IMR-90 (cell line): ENCODE data around the gene ACSF2. TPM values are rescaled to one million over a fixed set of nuclear protein-coding genes. Genes with fewer than 3 reads are reported as not detected.

Experiments used
- ATAC-seq: fragments of 200-7000 bp; cut with Tn5 transposase; 2 replicates; pipeline ENCODE4 v1.9.1; 2020; ENCODE audit warnings: low read depth, mild to moderate bottlenecking, moderate library complexity
- BruUV-seq: library from RNA; stranded (reverse); fragments of 400-500 nt; replicated peaks from 2 replicates; lab custom pipeline; 2021; lab: Mats Ljungman, UMichigan
- CTCF ChIA-PET: fragments of 300-600 bp; formaldehyde crosslinking; extraction: SDS; loops from one replicate; lab custom pipeline; 2021; ENCODE audit warnings: antibody characterized with exemption; lab: Yijun Ruan, JAX
- POLR2A ChIA-PET: fragments of 300-600 bp; sonication (Branson Sonifier 250); formaldehyde crosslinking; loops from one replicate; lab custom pipeline; 2022; ENCODE audit warnings: antibody characterized with exemption; ENCODE audit not compliant: unreplicated experiment; lab: Charles Lee
- DNase-seq: peaks from one replicate; pipeline ENCODE4 v3.0.0; 2013
- H2AFZ ChIP-seq: replicated peaks from 2 replicates; pipeline ENCODE3; 2013; ENCODE audit warnings: low read length, mild to moderate bottlenecking; ENCODE audit not compliant: poor library complexity
- H2AK5ac ChIP-seq: 2 replicates; pipeline ENCODE4 v1.6.1; 2013; ENCODE audit warnings: low read depth, low read length, inconsistent platforms
- H2AK9ac ChIP-seq: replicated peaks from 2 replicates; pipeline ENCODE3; 2013; ENCODE audit warnings: mild to moderate bottlenecking, low read depth, low read length, moderate library complexity; ENCODE audit not compliant: poor library complexity
- H2BK120ac ChIP-seq: 2 replicates; pipeline ENCODE4 v1.6.1; 2013; ENCODE audit warnings: low read depth, low read length, inconsistent platforms
- H2BK15ac ChIP-seq: 3 replicates; pipeline ENCODE4 v1.6.1; 2013; ENCODE audit warnings: low read depth, low read length, inconsistent platforms
- H2BK20ac ChIP-seq: 2 replicates; pipeline ENCODE4 v1.6.1; 2013; ENCODE audit warnings: low read depth, mild to moderate bottlenecking, inconsistent platforms, low read length, moderate library complexity
- H2BK5ac ChIP-seq: 2 replicates; pipeline ENCODE4 v1.6.1; 2013; ENCODE audit warnings: mild to moderate bottlenecking, low read depth, low read length, inconsistent platforms; ENCODE audit not compliant: poor library complexity, severe bottlenecking
- H3K14ac ChIP-seq: replicated peaks from 2 replicates; pipeline ENCODE4 v1.6.1; 2013; ENCODE audit warnings: low read depth, low read length, inconsistent platforms
- H3K18ac ChIP-seq: 2 replicates; pipeline ENCODE4 v1.6.1; 2013; ENCODE audit warnings: low read depth, low read length, control low read depth
- H3K23ac ChIP-seq: 2 replicates; pipeline ENCODE4 v1.6.1; 2013; ENCODE audit warnings: low read depth, low read length, inconsistent platforms
- H3K27ac ChIP-seq: 2 replicates; pipeline ENCODE4 v1.5.1; 2013; ENCODE audit warnings: mild to moderate bottlenecking, control low read depth, low read length; ENCODE audit not compliant: insufficient read depth
- H3K27me3 ChIP-seq: 2 replicates; pipeline ENCODE4 v1.6.1; 2013; ENCODE audit warnings: low read length; ENCODE audit not compliant: control insufficient read depth, insufficient read depth
- H3K36me3 ChIP-seq: 2 replicates; pipeline ENCODE4 v1.6.1; 2013; ENCODE audit warnings: low read length, mixed read lengths; ENCODE audit not compliant: control insufficient read depth, insufficient read depth
- H3K4ac ChIP-seq: 2 replicates; pipeline ENCODE4 v1.6.1; 2013; ENCODE audit warnings: low read depth, low read length, inconsistent platforms
- H3K4me1 ChIP-seq: 2 replicates; pipeline ENCODE4 v1.6.1; 2013; ENCODE audit warnings: low read length, mixed read lengths; ENCODE audit not compliant: control insufficient read depth, insufficient read depth
- H3K4me2 ChIP-seq: 2 replicates; pipeline ENCODE4 v1.6.1; 2013; ENCODE audit warnings: low read depth, mild to moderate bottlenecking, control low read depth, low read length, moderate library complexity
- H3K4me3 ChIP-seq: 2 replicates; pipeline ENCODE4 v1.5.1; 2013; ENCODE audit warnings: low read depth, mild to moderate bottlenecking, control low read depth, low read length, moderate library complexity; ENCODE audit not compliant: insufficient read depth
- H3K56ac ChIP-seq: 2 replicates; pipeline ENCODE4 v1.6.1; 2013; ENCODE audit warnings: low read length, inconsistent platforms; ENCODE audit not compliant: insufficient read depth; ENCODE audit errors: extremely low read depth
- H3K79me1 ChIP-seq, 2 experiments: 2 replicates each; pipeline ENCODE4 v1.6.1; 2013; ENCODE audit warnings: low read length in 2 of 2, inconsistent platforms in 1 of 2, low read depth in 1 of 2
- H3K9ac ChIP-seq: 2 replicates; pipeline ENCODE4 v1.6.1; 2013; ENCODE audit warnings: low read depth, low read length, control low read depth
- H3K9me1 ChIP-seq: 2 replicates; pipeline ENCODE4 v1.6.1; 2013; ENCODE audit warnings: low read length, inconsistent platforms; ENCODE audit not compliant: insufficient read depth
- H3K9me3 ChIP-seq: 2 replicates; pipeline ENCODE4 v1.6.1; 2013; ENCODE audit warnings: low read length; ENCODE audit not compliant: control insufficient read depth, insufficient read depth
- H4K20me1 ChIP-seq: 2 replicates; pipeline ENCODE4 v1.6.1; 2013; ENCODE audit warnings: low read length, inconsistent platforms; ENCODE audit not compliant: insufficient read depth
- H4K5ac ChIP-seq: 2 replicates; pipeline ENCODE4 v1.6.1; 2013; ENCODE audit warnings: mild to moderate bottlenecking, low read depth, low read length, control low read depth
- H4K8ac ChIP-seq, 2 experiments: 2 replicates each; pipeline ENCODE4 v1.6.1; 2013; ENCODE audit warnings: low read depth in 2 of 2, low read length in 2 of 2, control low read depth in 1 of 2, inconsistent platforms in 1 of 2
- H4K91ac ChIP-seq: 2 replicates; pipeline ENCODE4 v1.6.1; 2013; ENCODE audit warnings: low read depth, low read length, inconsistent platforms; ENCODE audit not compliant: insufficient read depth
- FOS ChIP-seq: fragments of 150-350 bp; IDR thresholded peaks from 2 replicates; pipeline ENCODE4 v1.6.1; 2016; ENCODE audit warnings: low read depth, low read length
- POLR2A ChIP-seq: IDR thresholded peaks from 2 replicates; pipeline ENCODE4 v1.6.1; 2012; ENCODE audit warnings: mild to moderate bottlenecking, low read depth, low read length
- RAD21 ChIP-seq: IDR thresholded peaks from 2 replicates; pipeline ENCODE4 v1.6.1; 2012; ENCODE audit warnings: low read length, improper control_type of control experiment
- SMC3 ChIP-seq: fragments of 150-350 bp; IDR thresholded peaks from 2 replicates; pipeline ENCODE4 v1.6.1; 2016; ENCODE audit warnings: low read depth, mild to moderate bottlenecking, antibody characterized with exemption, low read length, moderate library complexity
- WGBS, 2 experiments: methylation state at CpG; one replicate each; pipeline versions ENCODE4 v1.1.5 to v1.1.7; 2013; ENCODE audit warnings: missing lambda C conversion rate in 2 of 2; ENCODE audit not compliant: insufficient read length in 1 of 2; ENCODE audit errors: extremely low coverage in 2 of 2; 5-methylcytosine and 5-hydroxymethylcytosine counted together
- dilution Hi-C: fragments of 300-500 bp; cut with HindIII; formaldehyde crosslinking; loops from one replicate; pipeline ENCODE4 v1.14.3; 2018; ENCODE audit warnings: low sequenced_read_pairs; ENCODE audit not compliant: unreplicated experiment
- in situ Hi-C: fragments of 300-500 bp; cut with MboI; formaldehyde crosslinking; loops from 3 replicates; pipeline ENCODE4 v1.14.3; 2019; ENCODE audit warnings: low sequenced_read_pairs, inconsistent platforms, mixed read lengths
- intact Hi-C: fragments of 100-400 bp; cut with micrococcal nuclease; formaldehyde crosslinking; loops from 2 replicates; pipeline ENCODE4 v1.10.0; 2022
- polyA plus RNA-seq, 3 experiments: library from polyadenylated mRNA; depleted of rRNA; stranded (reverse); fragments of >200 nt; gene quantifications; 2 replicates each; pipeline ENCODE4 v1.2.3, GENCODE V29; 2012; ENCODE audit warnings: low replicate concordance in 1 of 3
- total RNA-seq: library from RNA; depleted of rRNA; stranded (reverse); fragments of >200 nt; gene quantifications from 2 replicates; pipeline ENCODE4 v1.2.3, GENCODE V29; 2012

ACSF2 gene
- total and polyA plus RNA-seq, 2 of the 4 experiments (the other 2 are of a cell fraction) = 18.5 to 27.2 TPM

GRCh38 chr17:50421308-50422051 is 4.5 kb upstream of the ACSF2 start (continued):
- TF ChIP-seq FOS = no peak
- no peak for TF ChIP-seq POLR2A
- no peak for TF ChIP-seq RAD21

DNA sequence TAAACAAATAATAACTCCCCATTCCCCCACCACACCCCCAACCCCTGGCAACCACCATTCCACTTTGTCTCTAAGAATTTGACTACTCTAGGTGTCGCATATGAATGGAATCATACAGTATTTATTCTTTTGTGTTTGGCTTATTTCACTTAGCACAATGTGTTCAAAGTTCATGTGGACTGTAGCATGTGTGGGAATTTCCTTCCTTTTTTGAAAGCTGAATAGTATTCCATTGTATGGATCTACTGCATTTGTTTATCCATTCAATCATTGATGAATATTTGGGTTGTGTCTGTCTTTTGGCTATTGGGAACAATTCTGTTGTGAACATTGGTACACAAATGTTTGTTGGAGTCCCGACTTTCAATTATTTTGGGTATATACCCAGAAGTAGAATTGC is 3.3 kb upstream of the ACSF2 start:
- ChIA-PET CTCF (no interaction called here), POLR2A (no interaction called here)
- Histone ChIP-seq H3K9me3 (no peaks in the 10 kb centered on the region), H2AFZ (no peak overlapping the region), H3K4me3 (no peak overlapping the region), H3K4me1 (peaks cover 27% of the 10 kb centered on the region), H2AK9ac (no peak overlapping the region), H2AK5ac (no peak overlapping the region), H3K4me2 (no peak overlapping the region), H2BK5ac (no peak overlapping the region), H4K20me1 (no peaks in the 10 kb centered on the region), H3K27me3 (no peaks in the 10 kb centered on the region), H3K36me3 (no peaks in the 10 kb centered on the region), H3K14ac (no peak overlapping the region), H2BK15ac (no peak overlapping the region), H3K9ac (no peak overlapping the region), H3K27ac (no peak overlapping the region), H2BK120ac (no peak overlapping the region), H3K18ac (no peak overlapping the region), H4K5ac (no peak overlapping the region), H3K4ac (no peak overlapping the region), H3K79me1 (peaks cover 11 to 35% of the 10 kb centered on the region in 2 experiments; a peak in 3 of 4 replicates), H3K9me1 (peaks cover 14% of the 10 kb centered on the region), H2BK20ac (no peak overlapping the region), H3K56ac (no peak overlapping the region), H4K8ac (no peak overlapping the region), H4K91ac (no peak overlapping the region), H3K23ac (no peak overlapping the region)
- dilution Hi-C loops (no loop called here), in situ Hi-C loops (no loop called here), intact Hi-C loops (no loop called here)
- ATAC-seq (no peak), DNase-seq (no peak)
- BruUV-seq = no TSS peak
- no peak for TF ChIP-seq SMC3
- TF ChIP-seq RAD21 = no peak
- no peak for TF ChIP-seq FOS
- WGBS, 2 experiments = no CpG with 5 or more reads among the region's 2 CpGs
